ENCODE results near the gene CTIF.

Gene CTIF

GRCh38 chr18:48533340-48534070 is 5.3 kb upstream of the CTIF start:
- no peak for DNase-seq

- no peak for DNase-seq
These were observed 4.5 kb upstream of the CTIF start for GRCh38 chr18:48534364-48534763.

GRCh38 chr18:48535956-48536355 is 2.9 kb upstream of the CTIF start:
- no peak for DNase-seq

- DNase-seq = no peak
These were observed 2.3 kb upstream of the CTIF start for GRCh38 chr18:48536516-48536915.

DNA sequence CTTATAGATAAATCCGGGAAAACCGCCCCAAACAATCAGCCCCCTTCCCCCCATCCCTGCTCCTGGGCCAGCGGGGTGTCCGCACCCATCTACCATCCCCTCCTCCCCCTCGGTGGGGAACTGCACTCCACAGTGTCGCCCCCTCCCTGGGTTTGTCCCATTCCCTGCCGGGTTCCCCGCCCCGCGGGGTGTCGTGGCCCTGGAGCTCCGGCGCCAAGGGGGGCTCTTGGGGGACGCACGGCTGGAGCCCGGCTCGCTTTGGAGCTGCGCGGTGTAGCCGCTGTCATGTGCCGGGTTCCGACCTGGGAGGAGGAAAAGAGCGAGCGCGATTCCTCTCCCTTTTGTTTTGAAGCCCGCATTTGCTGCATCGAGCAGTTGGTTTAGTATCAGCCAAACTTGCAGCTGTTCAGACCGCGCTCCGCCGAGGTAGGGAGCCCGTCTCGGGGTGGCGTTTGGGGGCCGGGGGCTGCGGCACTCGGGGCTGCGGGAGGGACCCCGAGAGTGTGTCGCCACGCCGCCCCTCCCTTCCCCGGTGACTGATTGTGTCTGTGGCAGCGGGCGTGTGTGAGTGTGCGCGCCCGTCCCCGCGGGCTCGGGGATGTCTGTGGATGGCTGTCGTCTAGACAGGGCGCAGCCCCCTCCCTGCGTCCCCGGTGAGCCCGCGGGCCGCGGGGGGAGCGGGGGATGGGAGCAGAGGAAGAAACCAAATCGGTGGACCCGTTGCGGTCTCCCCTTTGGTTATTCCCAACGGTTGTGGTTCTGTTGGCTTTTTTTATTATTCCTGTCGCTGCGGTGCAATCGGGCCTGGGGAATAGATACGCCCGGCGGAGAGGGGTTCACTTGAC is 797 bp downstream of the CTIF start:
- peak; percentile 39 for DNase-seq

DNA sequence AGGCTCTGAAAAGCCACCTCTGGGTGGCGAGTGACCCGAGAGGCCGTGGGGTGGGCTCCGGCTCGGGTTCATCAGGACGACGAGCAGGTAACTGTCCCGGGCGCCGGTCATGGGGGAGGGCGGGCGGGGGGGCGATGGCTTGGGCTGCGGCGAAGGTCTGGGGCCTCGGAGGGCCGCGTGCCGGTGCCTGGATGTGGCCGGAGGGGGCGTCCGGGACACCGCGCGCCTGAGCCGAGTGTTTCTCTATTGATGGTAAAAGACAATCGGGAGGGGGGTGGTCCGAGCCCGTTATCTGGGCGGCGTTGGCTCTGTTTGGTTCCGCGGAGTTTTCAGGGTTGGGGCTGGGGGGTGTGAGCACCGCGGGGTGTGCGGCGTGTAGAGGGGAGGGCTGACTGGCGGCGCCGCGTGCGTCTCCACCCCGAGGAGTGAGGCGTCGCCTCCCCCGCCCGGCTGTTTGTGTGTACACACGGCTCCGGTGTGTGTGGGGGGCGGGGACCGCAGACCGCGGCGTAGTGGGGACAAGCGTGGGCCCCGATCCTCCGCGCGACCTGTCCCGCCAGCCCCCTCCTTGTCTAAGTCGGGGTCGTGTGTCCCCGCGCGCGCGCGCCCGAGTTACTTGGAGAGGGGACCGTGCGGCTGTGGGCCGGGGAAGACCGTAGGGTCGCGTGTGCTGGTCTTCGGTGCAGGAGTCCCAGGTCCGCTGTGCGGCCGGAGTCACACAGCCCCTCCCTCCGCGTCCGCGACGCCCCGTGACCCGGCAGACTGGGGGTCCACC is 1.6 kb downstream of the CTIF start:
- peak; percentile 59 for DNase-seq

DNA sequence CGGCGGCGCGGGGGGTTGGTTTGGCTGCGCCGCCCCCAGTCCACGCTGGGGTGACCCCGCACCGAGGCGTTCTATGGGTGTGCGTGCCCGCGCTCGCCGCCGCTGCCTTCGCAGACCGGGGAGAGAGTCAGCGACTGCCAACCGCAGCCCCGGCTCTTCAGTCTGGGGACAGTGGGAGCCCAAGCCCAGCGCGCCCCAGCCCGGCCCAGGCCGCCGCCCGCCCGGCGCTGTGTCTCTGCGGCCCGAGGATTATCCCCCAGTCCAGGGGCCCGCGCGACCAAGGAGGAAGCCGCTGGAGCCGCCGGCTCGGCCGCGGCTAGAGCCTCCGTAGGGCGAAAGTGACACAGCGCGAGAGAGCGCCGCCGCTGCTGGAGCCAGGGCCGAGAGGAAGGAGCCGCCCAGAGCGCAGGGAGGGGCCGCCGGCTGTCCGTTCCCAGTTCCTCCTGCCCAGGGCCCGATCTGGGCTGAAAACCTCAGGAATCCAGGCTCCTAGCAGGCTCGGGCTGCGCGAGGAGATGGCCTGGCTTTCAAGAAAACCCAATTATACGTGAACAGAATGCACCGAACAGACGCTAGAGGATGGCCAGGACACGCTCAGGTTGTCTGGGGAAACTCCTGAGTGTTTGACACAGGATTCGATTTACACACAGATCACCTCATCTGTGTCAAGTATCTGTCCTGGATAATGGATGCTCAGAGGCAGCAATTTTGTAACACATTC is 2.4 kb downstream of the CTIF start:
- peak; percentile 23 for DNase-seq

DNA sequence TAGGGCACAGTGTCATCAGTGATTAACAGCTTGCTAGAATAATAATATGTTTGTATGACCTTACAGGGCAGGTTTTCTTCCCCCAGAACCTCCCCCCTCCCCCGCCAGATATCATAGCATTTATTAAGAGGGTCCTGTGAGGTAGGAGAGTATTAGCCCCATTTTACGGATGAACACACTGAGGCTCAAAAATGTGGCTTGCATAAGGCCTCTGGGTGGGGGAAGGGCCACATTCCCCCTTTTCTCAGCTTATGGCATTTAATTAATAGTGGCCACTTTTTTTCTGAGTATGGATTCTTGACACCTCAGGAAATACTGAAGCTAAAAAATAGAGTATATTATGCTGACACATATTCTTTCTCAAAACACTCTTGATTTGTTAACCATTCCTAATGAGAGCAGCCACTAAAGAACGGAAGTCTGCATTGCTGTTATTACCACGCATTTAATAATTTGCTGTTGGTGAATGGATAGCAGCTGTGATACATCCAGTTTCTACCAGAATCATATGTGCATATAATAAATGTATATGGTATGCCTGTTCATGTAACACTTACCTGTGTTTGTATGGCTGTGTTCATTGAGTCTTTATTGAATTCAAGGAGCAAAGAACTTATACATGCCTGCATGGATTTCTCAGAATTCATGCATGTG is 3.0 kb downstream of the CTIF start:
- no peak for DNase-seq

GRCh38 chr18:48542513-48543181 is 3.8 kb downstream of the CTIF start:
- DNase-seq = no peak

GRCh38 chr18:48543228-48543627 is 4.4 kb downstream of the CTIF start:
- peak; percentile 30 for DNase-seq

DNA sequence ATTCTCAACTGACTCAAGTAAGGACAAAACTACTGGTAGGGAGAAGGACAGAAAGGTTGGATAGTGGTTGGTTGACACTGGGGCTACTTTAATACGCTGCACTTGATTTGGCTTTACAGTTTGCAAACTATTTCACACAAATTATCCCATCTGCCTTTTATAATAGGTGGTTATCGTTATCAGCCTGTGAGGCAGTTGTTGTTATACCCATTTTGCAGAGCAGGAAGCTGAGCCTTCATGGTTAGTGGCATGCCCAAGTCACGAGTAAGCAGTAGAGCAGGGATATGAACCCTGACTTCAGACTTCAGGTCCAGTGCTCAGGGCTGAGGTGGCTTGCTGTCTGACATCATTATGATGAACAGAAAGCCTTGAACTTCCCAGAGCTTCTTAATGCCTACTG is 5.3 kb downstream of the CTIF start:
- no peak for DNase-seq

DNA sequence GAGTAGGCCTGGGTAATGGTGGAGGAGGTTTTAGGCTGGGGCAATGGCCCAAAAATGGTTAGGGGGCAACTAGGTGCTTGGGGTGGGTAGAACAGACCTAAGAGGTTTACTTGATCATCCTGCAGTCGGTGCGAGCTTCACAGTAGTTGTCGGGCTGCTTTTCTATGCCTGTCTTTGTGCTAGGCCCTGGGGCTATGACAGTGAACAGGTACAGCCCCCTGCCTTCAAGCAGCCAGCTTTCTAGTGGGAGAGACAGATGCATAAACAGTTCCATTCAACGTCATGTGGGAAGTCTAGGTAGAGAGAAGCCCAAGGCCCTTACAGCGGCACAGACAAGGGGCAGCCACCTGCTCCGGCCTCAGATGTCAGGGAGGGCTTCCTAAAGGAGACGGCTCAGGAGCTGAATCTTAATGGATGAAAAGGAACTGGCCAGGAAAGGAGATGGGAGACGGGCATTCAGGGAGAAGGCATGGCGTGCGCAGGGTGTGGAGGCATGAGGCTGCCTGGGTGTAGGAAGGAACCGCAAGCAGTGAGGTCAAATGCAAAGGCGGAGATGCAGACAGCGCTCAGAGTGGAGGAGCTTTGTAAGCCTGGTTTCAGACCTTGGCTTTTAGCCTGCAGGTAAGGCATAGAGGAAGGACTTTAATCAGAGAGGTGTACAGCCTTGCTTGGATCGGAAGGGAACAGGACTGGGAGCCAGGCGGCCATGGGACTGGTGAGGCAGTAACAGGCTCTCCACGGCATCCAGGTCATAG is 6.0 kb downstream of the CTIF start:
- DNase-seq = no peak

DNA sequence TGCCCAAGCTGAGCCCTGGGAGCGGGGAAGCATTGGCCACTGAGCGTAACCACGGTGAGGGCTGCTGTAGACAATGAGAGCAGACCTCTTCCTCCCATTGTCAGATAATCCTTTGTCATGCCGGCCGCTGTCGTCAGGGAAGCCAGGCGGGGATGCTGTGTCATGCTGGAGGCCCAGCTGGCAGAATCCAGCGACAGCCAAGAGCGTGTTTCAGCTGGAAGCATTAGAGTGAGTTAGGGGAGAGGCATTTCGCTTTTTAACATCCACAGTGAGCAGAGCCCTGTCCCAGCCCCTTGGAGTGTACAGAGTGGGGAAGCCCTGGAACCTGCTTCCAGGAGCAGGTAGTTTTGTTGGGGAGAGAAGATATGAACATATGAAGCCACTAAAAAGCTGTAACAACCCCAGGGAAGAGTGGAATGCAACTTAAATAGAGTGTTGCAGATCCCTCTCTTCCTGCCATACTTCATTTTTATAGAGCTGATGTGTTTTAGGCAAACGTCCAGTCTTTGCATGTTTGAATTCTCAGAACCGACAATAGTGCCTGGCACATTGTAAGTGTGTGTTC is 7.0 kb downstream of the CTIF start:
- DNase-seq = no peak

GRCh38 chr18:48546396-48546795 is 7.6 kb downstream of the CTIF start:
- no peak for DNase-seq

GRCh38 chr18:48547531-48547981 is 8.7 kb downstream of the CTIF start:
- no peak for DNase-seq

GRCh38 chr18:48548011-48548771 is 9.4 kb downstream of the CTIF start:
- no peak for DNase-seq

DNA sequence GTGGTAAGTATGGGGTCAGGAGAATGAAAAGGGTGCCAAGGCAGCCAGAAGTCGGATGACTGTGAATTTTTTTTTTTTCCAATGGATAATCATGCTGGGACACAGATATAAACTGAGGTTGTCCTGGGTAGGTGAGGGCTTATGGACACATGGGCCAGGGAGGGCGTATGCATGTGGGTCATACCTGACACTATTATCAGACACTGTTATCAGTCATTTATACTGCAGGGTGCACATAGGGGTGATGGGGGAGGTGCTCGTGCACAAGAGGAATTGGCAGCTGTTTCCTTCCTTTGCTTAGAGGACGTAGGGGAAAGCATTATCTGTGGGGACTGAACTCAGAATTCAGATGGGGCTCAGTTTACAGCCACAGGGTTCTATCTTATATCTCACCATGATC is 10.1 kb downstream of the CTIF start:
- no peak for DNase-seq

DNA sequence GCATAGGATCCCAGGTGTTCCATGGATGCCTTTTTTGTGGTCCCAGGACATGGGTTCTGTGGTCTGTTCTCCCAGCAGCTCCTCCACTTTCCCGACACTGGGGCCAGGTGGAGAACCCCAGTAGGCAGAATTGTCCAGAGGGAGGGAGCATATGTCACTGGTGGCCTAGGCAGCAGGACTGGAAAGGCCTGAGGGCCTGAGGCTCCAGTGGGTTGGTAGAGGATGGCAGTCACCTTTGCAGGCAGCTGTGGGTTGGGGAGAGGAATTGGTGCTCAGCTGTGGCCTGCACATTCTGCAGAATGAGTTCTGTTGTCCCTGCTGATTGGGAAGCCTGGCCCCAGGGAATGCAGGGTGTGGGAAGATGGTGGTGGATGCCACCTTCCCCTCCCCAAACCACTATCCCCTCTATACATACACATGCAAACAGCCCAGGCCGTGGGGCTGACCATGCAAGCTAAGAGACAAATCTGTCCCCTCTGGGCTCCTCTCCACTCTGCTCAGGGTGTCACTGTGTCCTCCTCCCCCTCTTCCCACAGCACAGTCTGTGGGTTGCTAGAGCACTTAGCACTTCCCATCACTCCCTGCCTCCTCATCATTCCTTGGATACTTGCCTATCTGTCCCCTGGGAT is 11.4 kb downstream of the CTIF start:
- no peak for DNase-seq

DNA sequence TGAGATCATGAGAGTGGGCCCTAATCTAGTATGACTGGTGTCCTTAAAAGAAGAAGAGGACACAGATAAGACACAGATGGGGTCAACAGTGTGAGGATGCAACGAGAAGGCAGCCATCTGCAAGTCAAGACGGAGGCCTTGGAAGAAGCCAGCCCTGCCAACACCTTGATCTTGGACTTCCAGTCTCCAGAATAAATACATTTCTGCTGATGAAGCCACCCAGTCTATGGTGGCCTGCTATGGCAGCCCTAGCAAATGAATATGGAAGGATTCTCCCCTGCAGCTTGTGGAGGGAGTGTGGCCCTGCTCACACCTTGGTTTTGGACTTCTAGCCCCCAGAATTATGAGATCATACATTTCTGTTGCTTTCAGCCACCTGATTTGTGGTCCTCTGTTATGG is 12.3 kb downstream of the CTIF start:
- no peak for DNase-seq
